Thyroid gland (tissue), 4 donors: ENCODE results near the gene CDH6.

Experiments
- CTCF ChIP-seq, 6 experiments: fragments of 200-600 bp in 3 of 6; fragments of 450-650 bp in 3 of 6; sonication (generic) in 3 of 6; IDR thresholded peaks; one replicate each; pipeline ENCODE4 v1.5.1; 2016 to 2019; ENCODE audit warnings: antibody characterized with exemption in 6 of 6, mild to moderate bottlenecking in 2 of 6, inconsistent platforms in 1 of 6, moderate library complexity in 1 of 6
- POLR2A ChIP-seq, 2 donors: fragments of 450-650 bp; IDR thresholded peaks; one replicate each; pipeline ENCODE4 v1.6.1; 2017; ENCODE audit warnings: antibody characterized with exemption in 2 of 2, mild to moderate bottlenecking in 2 of 2, moderate library complexity in 1 of 2

GRCh38 chr5:31317665-31318064 is 124.2 kb downstream of the CDH6 start:
- TF ChIP-seq CTCF (IDR thresholded peaks at IDR 0.05) (no peak), POLR2A (IDR thresholded peaks at IDR 0.05) (no peak)
